GM12864 (cell line): ENCODE data around the gene TMEM132D.

Experiments used
- DNase-seq: peaks from one replicate; pipeline ENCODE4 v3.0.0-alpha.2; 2011; ENCODE audit warnings: low read depth
- H3K4me3 ChIP-seq: 2 replicates; pipeline ENCODE4 v1.5.1; 2011; ENCODE audit warnings: mild to moderate bottlenecking, low read depth, low read length, control low read depth
- CTCF ChIP-seq: IDR thresholded peaks from 2 replicates; pipeline ENCODE4 v1.5.1; 2011; ENCODE audit warnings: low read depth, mild to moderate bottlenecking, moderate library complexity, low read length, control low read depth, inconsistent platforms; ENCODE audit errors: missing control alignments

TMEM132D gene

GRCh38 chr12:129074379-129074778 lies 829.4 kb downstream of the TMEM132D start:
- no peak overlapping the region for H3K4me3 ChIP-seq
- no peak for DNase-seq
- TF ChIP-seq CTCF: no peak

DNA sequence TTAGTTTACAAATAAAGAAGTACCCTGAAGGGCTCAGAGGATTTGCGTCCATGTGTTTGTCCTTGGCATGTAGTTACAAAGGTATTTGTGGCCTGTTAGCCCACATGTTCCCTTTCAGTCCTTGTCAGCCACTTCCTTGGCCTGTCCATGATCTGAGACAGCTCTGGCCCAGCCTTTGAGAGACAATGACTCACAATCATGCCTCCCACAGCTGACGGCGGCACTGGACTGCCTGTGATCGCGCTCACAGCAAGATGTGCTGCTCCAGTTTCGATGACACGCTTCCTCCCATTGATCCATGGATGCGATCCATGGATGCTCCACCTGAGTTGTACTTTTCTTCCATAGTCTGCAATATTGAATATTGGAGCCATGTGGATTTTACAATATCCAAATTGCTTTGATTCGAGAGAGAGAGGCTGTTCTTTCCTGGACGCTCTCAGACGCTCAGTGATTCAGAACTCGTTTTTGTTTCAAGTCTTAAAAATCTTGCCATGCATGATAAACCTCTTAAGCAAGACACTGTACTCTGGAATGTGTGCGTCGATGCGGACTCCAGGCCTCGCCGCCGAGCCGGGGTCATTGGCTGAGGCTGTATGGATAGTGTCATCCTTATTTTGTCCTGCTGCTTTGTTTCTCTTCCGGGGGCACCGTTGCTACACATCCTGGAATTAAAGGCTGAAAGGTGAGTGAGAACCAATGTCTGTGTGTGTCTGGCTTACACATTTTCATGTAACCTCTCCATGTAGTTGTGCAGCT lies 830.5 kb downstream of the TMEM132D start:
- no peak for TF ChIP-seq CTCF
- no peak overlapping the region for H3K4me3 ChIP-seq
- DNase-seq: no peak

- TF ChIP-seq CTCF: no peak
- DNase-seq: no peak
- H3K4me3 ChIP-seq: no peak overlapping the region
These were observed 832.5 kb downstream of the TMEM132D start for GRCh38 chr12:129071362-129071761.

DNA sequence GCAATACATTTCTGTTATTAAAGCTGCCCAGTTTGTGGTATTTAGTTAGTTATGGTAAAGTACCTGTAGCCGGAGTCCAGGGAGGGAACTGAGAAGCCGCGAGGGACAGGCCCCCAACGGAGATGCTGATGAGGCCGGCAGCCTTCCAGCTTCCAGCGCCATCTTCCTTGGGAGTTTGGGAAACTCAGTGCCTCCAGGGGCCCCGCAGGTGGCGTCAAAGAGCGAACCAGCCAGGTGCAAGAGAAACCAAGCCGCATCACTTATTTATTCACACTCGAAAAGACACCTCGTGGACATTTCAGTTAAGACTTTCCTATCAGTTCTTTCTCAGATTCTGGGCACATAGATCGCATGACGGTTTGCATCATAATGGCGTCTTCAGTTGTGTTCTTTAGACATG lies 833.9 kb downstream of the TMEM132D start:
- no peak overlapping the region for H3K4me3 ChIP-seq
- no peak for TF ChIP-seq CTCF
- no peak for DNase-seq

- H3K4me3 ChIP-seq: no peak overlapping the region
- no peak for DNase-seq
- no peak for TF ChIP-seq CTCF
These were observed 835.1 kb downstream of the TMEM132D start for GRCh38 chr12:129068684-129069083.

DNA sequence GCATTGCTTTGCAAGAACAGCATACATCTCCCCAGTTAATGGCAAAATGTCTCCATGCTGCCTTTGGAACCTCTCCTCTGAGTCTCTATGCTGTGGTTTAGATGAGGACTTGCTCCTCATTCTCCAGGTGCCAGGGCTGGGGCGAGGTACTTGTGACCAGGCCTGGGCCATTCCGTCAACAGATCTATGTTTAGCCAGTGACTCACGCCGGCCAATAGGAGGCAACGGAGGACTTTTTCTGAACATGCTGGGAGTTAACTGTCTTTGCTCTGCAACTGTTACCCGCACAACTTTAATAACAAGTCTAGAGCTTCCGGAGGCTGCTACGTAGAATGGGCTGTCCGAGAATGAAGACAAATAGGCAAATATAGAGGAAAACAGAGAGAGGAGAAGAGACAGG lies 836.3 kb downstream of the TMEM132D start:
- no peak for TF ChIP-seq CTCF
- DNase-seq: no peak
- H3K4me3 ChIP-seq: no peak overlapping the region
